CD4-positive, alpha-beta T cell treated with Interleukin-6 at 100 ng/mL for 8 hours (primary cell): Measurements from ENCODE around the gene GNAZ.

Source experiments
- DNase-seq: peaks from one replicate; pipeline ENCODE4 v3.0.0-alpha.2; 2020; ENCODE audit warnings: mixed read lengths, low spot score

Gene GNAZ

GRCh38 chr22:23119494-23120414 lies 49.4 kb downstream of the GNAZ start:
- DNase-seq, result peak; percentile 70

- DNase-seq, result no peak
These were observed 50.1 kb downstream of the GNAZ start for GRCh38 chr22:23120415-23120899.

- DNase-seq, result no peak
These were observed 50.7 kb downstream of the GNAZ start for GRCh38 chr22:23121000-23121421.

- DNase-seq, result no peak
These were observed 51.1 kb downstream of the GNAZ start for GRCh38 chr22:23121424-23121823.

- DNase-seq, result no peak
These were observed 52.1 kb downstream of the GNAZ start for GRCh38 chr22:23122216-23122957.

- DNase-seq, result no peak
These were observed 52.9 kb downstream of the GNAZ start for GRCh38 chr22:23122992-23123803.

GRCh38 chr22:23123804-23124254 lies 53.5 kb downstream of the GNAZ start:
- DNase-seq, result no peak

- DNase-seq, result no peak
These were observed 54.5 kb downstream of the GNAZ start for GRCh38 chr22:23124611-23125511.

GRCh38 chr22:23125512-23126103 lies 55.3 kb downstream of the GNAZ start:
- no peak for DNase-seq

- no peak for DNase-seq
These were observed 56.1 kb downstream of the GNAZ start for GRCh38 chr22:23126165-23127054.

- no peak for DNase-seq
These were observed 56.9 kb downstream of the GNAZ start for GRCh38 chr22:23127055-23127756.

- DNase-seq, result no peak
These were observed 57.5 kb downstream of the GNAZ start for GRCh38 chr22:23127788-23128187.

- peak; percentile 70 for DNase-seq
These were observed 58.2 kb downstream of the GNAZ start for GRCh38 chr22:23128269-23129108.

GRCh38 chr22:23129149-23129548 lies 58.8 kb downstream of the GNAZ start:
- DNase-seq, result no peak

- DNase-seq, result no peak
These were observed 60.4 kb downstream of the GNAZ start for GRCh38 chr22:23130697-23131096.

GRCh38 chr22:23131931-23132330 lies 61.6 kb downstream of the GNAZ start:
- no peak for DNase-seq

- DNase-seq, result no peak
These were observed 62.2 kb downstream of the GNAZ start for GRCh38 chr22:23132376-23133091.
